ENCODE results near the gene LAMTOR4. TPM values are rescaled to one million over a fixed set of nuclear protein-coding genes. Genes with fewer than 3 reads are reported as not detected.

LAMTOR4 gene
- polyA plus RNA-seq, 1 donor (not counting 4 experiments of a cell fraction or from before 2014, with no cell fraction given) = 99.2 TPM

DNA sequence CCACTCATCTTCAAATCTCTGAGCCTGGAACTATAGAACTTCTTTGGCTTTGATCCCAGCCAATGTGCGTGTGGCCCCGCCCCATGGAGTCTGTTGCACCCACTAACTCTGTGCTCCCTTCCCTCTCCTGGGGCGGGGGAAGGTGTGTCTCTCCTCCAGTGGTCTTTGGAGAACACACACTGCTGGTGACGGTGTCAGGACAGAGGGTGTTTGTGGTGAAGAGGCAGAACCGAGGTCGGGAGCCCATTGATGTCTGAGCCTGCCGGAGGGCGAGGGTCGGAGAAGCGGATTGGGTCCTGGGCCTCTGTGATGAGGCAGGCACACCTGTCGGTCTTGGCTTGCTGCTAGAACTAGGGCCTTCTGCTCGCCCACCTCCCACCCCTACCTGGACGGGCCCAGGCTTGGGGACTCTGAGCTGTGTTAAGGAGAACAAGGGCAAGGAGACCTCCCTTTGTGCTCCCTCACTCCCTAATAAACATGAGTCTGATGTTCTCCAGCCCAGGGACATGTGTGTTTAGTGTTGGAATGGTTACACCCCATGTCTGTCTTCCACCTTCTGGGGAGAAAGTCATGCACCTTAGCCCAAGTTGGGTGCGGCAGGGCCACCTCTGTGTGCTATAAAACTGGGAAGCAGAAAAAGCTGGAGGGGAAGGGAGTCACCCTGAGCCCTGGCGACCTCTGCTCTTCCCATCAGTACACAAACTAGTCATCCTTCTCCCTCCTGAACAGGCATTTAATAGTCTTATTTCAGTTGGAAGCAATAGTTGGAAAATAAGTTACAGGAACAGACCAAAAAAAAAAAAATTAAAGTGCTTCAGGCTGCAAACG lies 5.2 kb downstream of the LAMTOR4 start:
- DNase-seq (ENCODE audit: low read depth, low spot score) = no peak
- no peaks in the 10 kb centered on the region for H3K9me1 ChIP-seq (ENCODE audit: control insufficient read depth, extremely low read depth, insufficient read depth, low read length)
- FAIRE-seq = no peak
- H3K4me2 ChIP-seq (ENCODE audit: control insufficient read depth, extremely low read depth, insufficient read depth, low read depth, low read length) = no peak overlapping the region
- no peak overlapping the region for H3K9ac ChIP-seq (ENCODE audit: control insufficient read depth, extremely low read depth, insufficient read depth, low read length)
- H3K36me3 ChIP-seq (ENCODE audit: control insufficient read depth in 2 of 2, extremely low read depth in 1 of 2, insufficient read depth in 2 of 2, low read length in 2 of 2) = peaks cover 16 to 28% of the 10 kb centered on the region in 2 experiments
- TF ChIP-seq, protein P1, sequence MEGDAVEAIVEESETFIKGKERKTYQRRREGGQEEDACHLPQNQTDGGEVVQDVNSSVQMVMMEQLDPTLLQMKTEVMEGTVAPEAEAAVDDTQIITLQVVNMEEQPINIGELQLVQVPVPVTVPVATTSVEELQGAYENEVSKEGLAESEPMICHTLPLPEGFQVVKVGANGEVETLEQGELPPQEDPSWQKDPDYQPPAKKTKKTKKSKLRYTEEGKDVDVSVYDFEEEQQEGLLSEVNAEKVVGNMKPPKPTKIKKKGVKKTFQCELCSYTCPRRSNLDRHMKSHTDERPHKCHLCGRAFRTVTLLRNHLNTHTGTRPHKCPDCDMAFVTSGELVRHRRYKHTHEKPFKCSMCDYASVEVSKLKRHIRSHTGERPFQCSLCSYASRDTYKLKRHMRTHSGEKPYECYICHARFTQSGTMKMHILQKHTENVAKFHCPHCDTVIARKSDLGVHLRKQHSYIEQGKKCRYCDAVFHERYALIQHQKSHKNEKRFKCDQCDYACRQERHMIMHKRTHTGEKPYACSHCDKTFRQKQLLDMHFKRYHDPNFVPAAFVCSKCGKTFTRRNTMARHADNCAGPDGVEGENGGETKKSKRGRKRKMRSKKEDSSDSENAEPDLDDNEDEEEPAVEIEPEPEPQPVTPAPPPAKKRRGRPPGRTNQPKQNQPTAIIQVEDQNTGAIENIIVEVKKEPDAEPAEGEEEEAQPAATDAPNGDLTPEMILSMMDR (optimal IDR thresholded peaks at IDR 0.05 in 1 of 3, IDR thresholded peaks at IDR 0.05 in 1 of 3, conservative IDR thresholded peaks at IDR 0.05 in 1 of 3; ENCODE audit: extremely low read depth in 1 of 3, insufficient read depth in 2 of 3, low read length in 3 of 3) = no peak
- TF ChIP-seq EZH2 (IDR thresholded peaks at IDR 0.05; ENCODE audit: low read length) = no peak
- dilution Hi-C loops (cut with MboI; ENCODE audit: extremely low pct_ligation_motif_present, low sequenced_read_pairs) = no loop called here
- H3K9me3 ChIP-seq (ENCODE audit: control insufficient read depth, low read depth, low read length) = no peaks in the 10 kb centered on the region
- no peak overlapping the region for H2AFZ ChIP-seq (ENCODE audit: control insufficient read depth, low read length)
- peaks cover 29% of the 10 kb centered on the region for H3K4me1 ChIP-seq (ENCODE audit: control insufficient read depth, extremely low read depth, insufficient read depth, low read length)
- H3K4me3 ChIP-seq (ENCODE audit: control insufficient read depth in 2 of 3, extremely low read depth in 1 of 3, insufficient read depth in 2 of 3, low read depth in 1 of 3, low read length in 3 of 3) = no peak overlapping the region
- peaks cover 17% of the 10 kb centered on the region for H3K79me2 ChIP-seq (ENCODE audit: control insufficient read depth, insufficient read depth, low read length)
- H3K27ac ChIP-seq (ENCODE audit: control insufficient read depth, insufficient read depth, low read length) = no peak overlapping the region
- no peaks in the 10 kb centered on the region for H3K27me3 ChIP-seq (ENCODE audit: control insufficient read depth, extremely low read depth, insufficient read depth, low read length)
- H4K20me1 ChIP-seq (ENCODE audit: control insufficient read depth, extremely low read depth, insufficient read depth, low read length) = peaks cover 7% of the 10 kb centered on the region

DNA sequence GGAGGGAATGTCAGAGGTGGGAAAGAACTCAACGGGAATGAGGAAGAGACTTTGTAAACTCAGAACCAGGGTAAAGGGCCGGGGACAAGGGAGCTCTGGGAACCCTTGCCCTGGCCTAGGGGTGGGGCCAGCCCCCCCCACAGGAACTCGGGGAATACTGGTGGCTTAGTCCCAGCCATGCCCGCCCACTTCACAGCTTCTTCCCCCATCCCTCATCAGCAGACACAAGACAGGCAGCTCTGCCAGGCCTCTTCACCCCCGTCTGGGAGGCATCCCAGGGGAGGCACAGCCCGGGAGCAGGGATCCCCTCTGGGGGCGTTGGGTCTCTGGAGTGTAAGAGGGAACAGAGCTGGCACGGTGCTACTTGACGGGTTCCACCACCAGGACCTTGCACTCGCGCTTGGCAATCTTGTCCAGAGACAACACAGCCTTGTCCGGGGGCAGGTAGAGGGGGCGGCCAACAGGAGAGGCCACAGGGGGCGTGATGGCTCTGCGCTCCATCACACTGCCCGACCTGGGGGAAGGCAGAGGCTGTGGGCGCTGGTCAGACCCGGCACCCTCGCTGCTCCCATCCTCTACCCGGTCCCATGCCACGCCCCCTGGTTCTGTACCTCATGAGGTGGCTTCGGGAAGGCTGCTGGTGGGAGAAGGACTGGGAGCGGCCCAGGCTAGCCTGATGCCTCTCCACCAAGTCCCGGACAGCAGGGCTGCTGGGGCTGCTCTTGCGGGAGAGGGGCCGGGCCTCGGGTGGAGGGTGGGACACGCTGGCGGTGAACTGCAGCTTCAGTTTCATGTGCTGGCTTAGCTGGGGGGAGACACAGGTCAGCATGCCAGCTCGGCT lies 6.2 kb downstream of the LAMTOR4 start:
- Histone ChIP-seq H3K9ac (ENCODE audit: control insufficient read depth, extremely low read depth, insufficient read depth, low read length) (no peak overlapping the region), H3K27me3 (ENCODE audit: control insufficient read depth, extremely low read depth, insufficient read depth, low read length) (no peaks in the 10 kb centered on the region), H3K4me2 (ENCODE audit: control insufficient read depth, extremely low read depth, insufficient read depth, low read depth, low read length) (no peak overlapping the region), H3K79me2 (ENCODE audit: control insufficient read depth, insufficient read depth, low read length) (peaks cover 11% of the 10 kb centered on the region), H3K9me3 (ENCODE audit: control insufficient read depth, low read depth, low read length) (no peaks in the 10 kb centered on the region), H2AFZ (ENCODE audit: control insufficient read depth, low read length) (no peak overlapping the region), H3K4me3 (ENCODE audit: control insufficient read depth in 2 of 3, extremely low read depth in 1 of 3, insufficient read depth in 2 of 3, low read depth in 1 of 3, low read length in 3 of 3) (no peak overlapping the region), H3K36me3 (ENCODE audit: control insufficient read depth in 2 of 2, extremely low read depth in 1 of 2, insufficient read depth in 2 of 2, low read length in 2 of 2) (peaks cover 16 to 28% of the 10 kb centered on the region in 2 experiments), H3K9me1 (ENCODE audit: control insufficient read depth, extremely low read depth, insufficient read depth, low read length) (no peaks in the 10 kb centered on the region), H3K27ac (ENCODE audit: control insufficient read depth, insufficient read depth, low read length) (no peak overlapping the region), H3K4me1 (ENCODE audit: control insufficient read depth, extremely low read depth, insufficient read depth, low read length) (peaks cover 26% of the 10 kb centered on the region), H4K20me1 (ENCODE audit: control insufficient read depth, extremely low read depth, insufficient read depth, low read length) (peaks cover 7% of the 10 kb centered on the region)
- DNase-seq (ENCODE audit: low read depth, low spot score) (no peak), FAIRE-seq (no peak)
- no peak for TF ChIP-seq EZH2 (IDR thresholded peaks at IDR 0.05; ENCODE audit: low read length)
- TF ChIP-seq, protein P1 (optimal IDR thresholded peaks at IDR 0.05 in 1 of 3, IDR thresholded peaks at IDR 0.05 in 1 of 3, conservative IDR thresholded peaks at IDR 0.05 in 1 of 3; ENCODE audit: extremely low read depth in 1 of 3, insufficient read depth in 2 of 3, low read length in 3 of 3) = no peak
- dilution Hi-C loops (cut with MboI; ENCODE audit: extremely low pct_ligation_motif_present, low sequenced_read_pairs) = no loop called here

Data from keratinocyte (primary cell).